Measurements from ENCODE around the gene B4GALNT3. TPM values are rescaled to one million over a fixed set of nuclear protein-coding genes. Genes with fewer than 3 reads are reported as not detected.

The B4GALNT3 gene
- total and polyA plus RNA-seq, 2 experiments from 2014 or later: 4.4 to 13.9 TPM

DNA sequence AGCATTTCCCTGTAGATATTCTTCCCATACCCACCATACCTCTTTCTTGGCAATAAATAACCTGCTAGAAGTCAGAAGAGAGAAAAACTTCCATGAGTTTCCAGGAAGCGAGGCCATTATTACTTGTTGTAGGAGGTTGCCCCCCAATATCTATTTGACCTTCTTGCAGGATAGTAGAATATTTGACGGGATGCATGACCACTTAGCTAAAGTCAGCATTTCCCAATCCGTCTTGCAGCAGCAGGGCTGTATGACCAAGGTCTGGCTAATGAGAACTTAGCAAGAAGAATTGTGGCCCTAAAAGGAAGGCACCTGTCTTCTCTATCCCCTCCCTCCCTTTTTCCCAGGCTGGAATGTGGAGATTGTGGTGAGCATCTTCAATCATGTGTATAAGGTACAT is 152.0 kb downstream of the B4GALNT3 start:
- no peaks in the 10 kb centered on the region for H3K36me3 ChIP-seq (replicated peaks; ENCODE audit: insufficient read depth, low read depth)
- no peak overlapping the region for H3K27ac ChIP-seq
- no peaks in the 10 kb centered on the region for H4K20me1 ChIP-seq (ENCODE audit: insufficient read depth, poor library complexity, severe bottlenecking)
- H3K79me2 ChIP-seq: no peaks in the 10 kb centered on the region
- no peak for DNase-seq (ENCODE audit: low spot score)
- H3K9me3 ChIP-seq (ENCODE audit: low read depth): no peaks in the 10 kb centered on the region
- WGBS (ENCODE audit: low lambda C conversion rate, missing lambda C conversion rate): 84% methylated on average over 3 of the region's 3 CpGs
- H3K4me3 ChIP-seq: no peak overlapping the region
- H3K27me3 ChIP-seq: no peaks in the 10 kb centered on the region
- H3K4me2 ChIP-seq: no peak overlapping the region
- no peaks in the 10 kb centered on the region for H3K9me2 ChIP-seq (replicated peaks; ENCODE audit: insufficient read depth)
- no peaks in the 10 kb centered on the region for H3K4me1 ChIP-seq (ENCODE audit: insufficient read depth)
- H2AFZ ChIP-seq: no peak overlapping the region
- no peak for TF ChIP-seq EZH2phosphoT487 (IDR thresholded peaks at IDR 0.05; ENCODE audit: low read depth, severe bottlenecking, unreplicated experiment)
- no peak for TF ChIP-seq EZH2 (IDR thresholded peaks at IDR 0.05; ENCODE audit: borderline replicate concordance)
- TF ChIP-seq, protein P1, sequence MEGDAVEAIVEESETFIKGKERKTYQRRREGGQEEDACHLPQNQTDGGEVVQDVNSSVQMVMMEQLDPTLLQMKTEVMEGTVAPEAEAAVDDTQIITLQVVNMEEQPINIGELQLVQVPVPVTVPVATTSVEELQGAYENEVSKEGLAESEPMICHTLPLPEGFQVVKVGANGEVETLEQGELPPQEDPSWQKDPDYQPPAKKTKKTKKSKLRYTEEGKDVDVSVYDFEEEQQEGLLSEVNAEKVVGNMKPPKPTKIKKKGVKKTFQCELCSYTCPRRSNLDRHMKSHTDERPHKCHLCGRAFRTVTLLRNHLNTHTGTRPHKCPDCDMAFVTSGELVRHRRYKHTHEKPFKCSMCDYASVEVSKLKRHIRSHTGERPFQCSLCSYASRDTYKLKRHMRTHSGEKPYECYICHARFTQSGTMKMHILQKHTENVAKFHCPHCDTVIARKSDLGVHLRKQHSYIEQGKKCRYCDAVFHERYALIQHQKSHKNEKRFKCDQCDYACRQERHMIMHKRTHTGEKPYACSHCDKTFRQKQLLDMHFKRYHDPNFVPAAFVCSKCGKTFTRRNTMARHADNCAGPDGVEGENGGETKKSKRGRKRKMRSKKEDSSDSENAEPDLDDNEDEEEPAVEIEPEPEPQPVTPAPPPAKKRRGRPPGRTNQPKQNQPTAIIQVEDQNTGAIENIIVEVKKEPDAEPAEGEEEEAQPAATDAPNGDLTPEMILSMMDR (IDR thresholded peaks at IDR 0.05; ENCODE audit: poor library complexity): no peak

GRCh38 chr12:612293-612692 is 152.6 kb downstream of the B4GALNT3 start:
- Histone ChIP-seq H3K4me3 (no peak overlapping the region), H3K27ac (no peak overlapping the region), H3K9me3 (ENCODE audit: low read depth) (no peaks in the 10 kb centered on the region), H4K20me1 (ENCODE audit: insufficient read depth, poor library complexity, severe bottlenecking) (no peaks in the 10 kb centered on the region), H3K36me3 (replicated peaks; ENCODE audit: insufficient read depth, low read depth) (no peaks in the 10 kb centered on the region), H2AFZ (no peak overlapping the region), H3K9me2 (replicated peaks; ENCODE audit: insufficient read depth) (no peaks in the 10 kb centered on the region), H3K79me2 (no peaks in the 10 kb centered on the region), H3K4me2 (no peak overlapping the region), H3K4me1 (ENCODE audit: insufficient read depth) (no peaks in the 10 kb centered on the region), H3K27me3 (no peaks in the 10 kb centered on the region)
- WGBS (ENCODE audit: low lambda C conversion rate, missing lambda C conversion rate): 92% methylated on average over 7 of the region's 7 CpGs
- TF ChIP-seq, protein P1 (IDR thresholded peaks at IDR 0.05; ENCODE audit: poor library complexity): no peak
- TF ChIP-seq EZH2 (IDR thresholded peaks at IDR 0.05; ENCODE audit: borderline replicate concordance) (no peak), EZH2phosphoT487 (IDR thresholded peaks at IDR 0.05; ENCODE audit: low read depth, severe bottlenecking, unreplicated experiment) (no peak)
- no peak for DNase-seq (ENCODE audit: low spot score)

GRCh38 chr12:612886-613285 is 153.1 kb downstream of the B4GALNT3 start:
- DNase-seq (ENCODE audit: low spot score): no peak
- Histone ChIP-seq H3K4me2 (no peak overlapping the region), H3K9me3 (ENCODE audit: low read depth) (no peaks in the 10 kb centered on the region), H4K20me1 (ENCODE audit: insufficient read depth, poor library complexity, severe bottlenecking) (no peaks in the 10 kb centered on the region), H3K4me3 (no peak overlapping the region), H2AFZ (no peak overlapping the region), H3K27ac (no peak overlapping the region), H3K36me3 (replicated peaks; ENCODE audit: insufficient read depth, low read depth) (no peaks in the 10 kb centered on the region), H3K4me1 (ENCODE audit: insufficient read depth) (no peaks in the 10 kb centered on the region), H3K9me2 (replicated peaks; ENCODE audit: insufficient read depth) (no peaks in the 10 kb centered on the region), H3K79me2 (no peaks in the 10 kb centered on the region), H3K27me3 (no peaks in the 10 kb centered on the region)
- TF ChIP-seq EZH2phosphoT487 (IDR thresholded peaks at IDR 0.05; ENCODE audit: low read depth, severe bottlenecking, unreplicated experiment) (no peak), EZH2 (IDR thresholded peaks at IDR 0.05; ENCODE audit: borderline replicate concordance) (no peak)
- TF ChIP-seq, protein P1 (IDR thresholded peaks at IDR 0.05; ENCODE audit: poor library complexity): no peak
- 95% methylated on average over 4 of the region's 4 CpGs for WGBS (ENCODE audit: low lambda C conversion rate, missing lambda C conversion rate)

Small RNAs within 50 kb of the gene (small RNA-seq; reads per million reads assigned to genes)
- gene RNU7-103P: not detected

Other genes with a start within 250 kb of the B4GALNT3 start
- gene SLC6A12, start 245.8 kb upstream of the B4GALNT3 start, total RNA-seq: 7.9 and 10.3 TPM in 2 replicates
- 3.9 and 6.1 TPM in 2 replicates for gene SLC6A12, start 245.8 kb upstream of the B4GALNT3 start, polyA plus RNA-seq
- 1.9 and 3.8 TPM in 2 replicates for gene SLC6A13, start 197.1 kb upstream of the B4GALNT3 start, total RNA-seq
- gene SLC6A13, start 197.1 kb upstream of the B4GALNT3 start, polyA plus RNA-seq: 5.9 and 13.0 TPM in 2 replicates
- 43.6 and 54.7 TPM in 2 replicates for gene KDM5A, start 70.6 kb upstream of the B4GALNT3 start, total RNA-seq
- 30.8 and 48.2 TPM in 2 replicates for gene KDM5A, start 70.6 kb upstream of the B4GALNT3 start, polyA plus RNA-seq
- 5.5 and 15.2 TPM in 2 replicates for gene CCDC77, start 58.3 kb upstream of the B4GALNT3 start, total RNA-seq
- 5.3 and 11.2 TPM in 2 replicates for gene CCDC77, start 58.3 kb upstream of the B4GALNT3 start, polyA plus RNA-seq
- gene NINJ2, start 203.5 kb downstream of the B4GALNT3 start, total RNA-seq: 0.70 and 0.92 TPM in 2 replicates
- gene NINJ2, start 203.5 kb downstream of the B4GALNT3 start, polyA plus RNA-seq: 2.1 and 3.9 TPM in 2 replicates

All from hepatocyte (in vitro differentiated cells).